Measurements from ENCODE around the gene PRKCD.

The PRKCD gene

DNA sequence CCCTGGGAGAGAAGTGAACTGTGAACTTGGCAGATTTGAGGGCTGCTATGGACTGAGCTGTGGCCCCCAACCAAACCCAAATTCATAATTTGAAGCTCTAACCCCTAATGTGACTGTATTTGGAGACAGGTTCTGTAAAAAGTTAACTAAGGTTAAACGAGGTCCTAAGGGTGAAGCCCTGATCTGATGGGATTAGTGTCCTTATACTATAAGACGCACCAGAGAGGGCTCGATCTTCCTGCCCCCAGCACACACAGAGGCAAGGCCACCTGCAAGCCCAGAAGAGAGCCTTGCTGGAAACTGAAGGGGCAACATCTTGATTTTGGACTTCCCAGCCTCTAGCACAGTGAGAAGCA is 60.8 kb downstream of the PRKCD start:
- DNase-seq: no peak

DNA sequence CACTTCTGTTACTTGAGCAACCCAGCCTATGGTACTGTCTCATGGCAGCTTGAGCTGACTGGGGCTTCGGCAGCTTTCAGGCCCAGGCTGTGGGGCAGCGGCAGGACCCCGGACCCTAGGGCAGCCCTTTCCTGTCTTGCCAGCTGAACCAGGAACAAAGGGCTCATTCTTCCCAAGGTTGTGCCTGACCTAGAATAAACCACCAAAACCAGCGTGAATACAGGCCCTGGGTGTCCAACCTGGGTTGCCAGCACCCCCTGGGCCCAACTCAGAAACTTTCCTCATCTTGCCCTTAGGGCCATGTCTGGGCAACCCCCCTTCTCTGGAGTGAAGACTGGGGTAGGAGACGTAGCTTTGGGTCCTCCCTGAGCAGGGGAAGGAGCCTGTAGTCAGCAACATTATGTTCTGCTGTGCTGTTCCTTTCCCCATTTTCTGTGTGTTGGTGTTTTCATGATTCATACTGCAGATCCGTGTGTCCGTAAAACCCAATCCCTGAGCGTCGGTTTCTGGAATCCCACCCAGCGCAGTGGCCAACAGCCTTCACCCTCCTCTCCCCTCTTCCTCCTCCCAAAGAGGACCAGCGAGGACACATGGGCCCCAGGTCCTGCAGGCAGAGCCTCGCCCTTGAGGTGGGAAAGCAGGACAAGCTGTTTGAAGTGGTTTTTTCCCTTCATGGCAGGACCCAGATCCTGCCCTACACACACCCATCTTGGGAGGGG is 61.3 kb downstream of the PRKCD start:
- DNase-seq: no peak

DNA sequence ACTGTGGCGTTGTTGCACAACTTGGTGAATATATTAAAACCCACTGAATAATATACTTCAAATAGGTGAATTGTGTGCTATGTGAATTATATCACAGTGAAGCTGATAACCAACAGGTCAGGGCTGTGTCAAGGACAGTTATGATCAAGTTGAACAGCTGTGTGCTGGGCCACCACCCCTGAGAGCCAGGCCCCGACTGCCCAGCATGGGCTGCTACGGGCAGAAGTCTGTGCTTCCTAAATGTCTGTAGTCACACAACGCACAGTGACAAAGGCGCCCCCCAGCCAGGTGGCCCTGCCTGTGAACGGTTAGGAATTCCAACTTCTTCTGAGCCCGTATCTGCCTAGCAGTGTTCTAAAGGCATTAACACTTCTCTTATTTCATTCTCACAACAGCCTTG is 62.0 kb downstream of the PRKCD start:
- no peak for DNase-seq

DNA sequence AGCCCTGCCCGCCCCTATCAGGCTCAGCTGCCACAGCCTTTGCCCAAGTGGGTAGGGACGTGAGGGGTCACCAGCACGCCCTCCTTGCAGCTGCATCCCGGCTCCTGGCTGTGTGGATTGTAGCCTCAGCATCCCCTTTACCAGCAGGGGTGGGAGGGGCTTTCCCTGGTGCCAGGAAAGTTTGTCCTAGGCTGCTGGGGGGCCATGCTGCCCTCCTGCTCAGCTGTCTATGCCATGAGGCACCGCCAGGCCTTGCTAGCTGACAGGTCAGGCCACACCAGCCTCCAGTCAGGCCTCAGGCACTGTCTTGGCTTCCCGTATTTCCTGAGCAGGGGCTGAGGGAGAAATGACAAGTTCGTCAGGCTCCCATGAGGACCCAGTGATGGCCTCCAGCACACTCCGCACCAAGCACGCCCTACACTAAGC is 62.5 kb downstream of the PRKCD start:
- DNase-seq: no peak

DNA sequence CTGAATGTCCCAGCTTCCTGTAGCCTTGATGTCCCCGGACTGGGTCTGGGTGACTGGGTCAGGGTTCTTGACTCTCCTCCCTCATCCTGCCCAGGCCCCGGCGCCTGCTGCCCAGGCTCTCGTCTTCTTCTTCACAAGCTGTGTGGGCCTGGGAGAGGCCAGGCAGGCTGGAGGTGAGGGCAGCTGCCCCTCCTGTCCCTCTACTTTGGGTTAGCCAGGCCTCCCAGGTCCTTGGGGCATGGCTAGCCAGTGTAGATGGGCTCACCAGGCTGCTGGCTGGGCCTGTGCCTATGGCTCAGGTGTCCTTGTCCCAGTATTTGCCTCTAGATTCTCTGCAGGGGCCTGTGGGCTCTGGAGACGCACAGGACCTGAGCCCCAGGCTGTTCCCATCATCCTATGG is 63.0 kb downstream of the PRKCD start:
- no peak for DNase-seq

DNA sequence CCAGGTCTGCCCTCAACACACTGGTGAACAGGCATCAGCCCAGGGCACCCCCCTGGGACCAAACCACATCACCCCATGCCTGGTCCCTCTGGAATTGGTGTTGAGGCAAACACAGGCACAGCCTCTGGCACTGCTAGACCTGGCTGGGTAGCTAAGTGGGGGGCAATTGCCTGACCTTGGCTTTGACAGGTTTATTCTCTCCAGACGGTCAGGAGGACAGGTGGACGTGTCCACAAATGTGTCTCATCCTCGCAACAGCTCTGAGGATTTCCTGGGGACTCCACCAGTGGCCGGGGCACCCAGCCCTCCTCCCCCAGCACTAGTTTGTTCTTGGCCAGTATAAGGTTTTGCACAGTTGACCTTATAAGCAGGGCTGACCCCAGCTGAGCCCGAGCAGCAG is 63.5 kb downstream of the PRKCD start:
- DNase-seq: no peak

DNA sequence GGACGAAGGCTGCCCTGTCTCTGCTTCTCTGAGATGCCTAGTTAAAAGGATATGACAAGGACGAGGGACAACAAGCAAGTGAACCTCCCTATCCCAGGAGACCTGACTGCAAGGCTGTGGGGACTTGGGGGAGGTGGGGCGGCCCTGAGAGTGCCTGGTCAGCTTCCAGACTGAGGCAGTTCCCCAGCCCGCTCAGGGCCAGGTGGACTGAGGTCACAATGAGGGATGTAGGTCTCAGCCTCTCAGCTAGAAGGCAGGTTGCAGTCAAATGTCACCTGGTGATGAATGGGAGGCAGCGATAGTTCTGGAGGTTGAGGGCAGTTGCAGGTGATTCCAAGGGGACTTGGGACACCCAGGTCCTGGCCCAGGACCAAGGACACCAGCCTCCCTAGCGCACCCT is 64.2 kb downstream of the PRKCD start:
- DNase-seq: no peak

DNA sequence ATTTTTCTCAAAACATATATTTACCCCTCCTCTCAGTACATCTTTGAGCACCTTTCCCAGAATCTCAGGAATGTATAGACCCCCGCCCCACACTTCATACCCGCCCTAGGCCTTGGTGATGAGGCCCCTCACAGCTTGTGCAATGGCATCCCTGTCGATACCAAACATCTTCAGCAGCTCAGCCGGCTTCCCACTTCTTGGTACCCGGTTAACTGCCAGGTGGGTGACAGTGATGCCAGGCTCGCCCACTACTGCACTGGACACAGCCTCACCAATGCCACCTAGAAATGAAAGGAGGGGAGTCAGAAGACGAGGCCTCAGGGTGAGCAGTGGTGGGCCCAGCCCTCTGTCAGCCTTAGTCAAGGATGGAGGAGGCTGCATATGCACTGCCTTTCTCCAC is 64.6 kb downstream of the PRKCD start:
- DNase-seq: no peak

DNA sequence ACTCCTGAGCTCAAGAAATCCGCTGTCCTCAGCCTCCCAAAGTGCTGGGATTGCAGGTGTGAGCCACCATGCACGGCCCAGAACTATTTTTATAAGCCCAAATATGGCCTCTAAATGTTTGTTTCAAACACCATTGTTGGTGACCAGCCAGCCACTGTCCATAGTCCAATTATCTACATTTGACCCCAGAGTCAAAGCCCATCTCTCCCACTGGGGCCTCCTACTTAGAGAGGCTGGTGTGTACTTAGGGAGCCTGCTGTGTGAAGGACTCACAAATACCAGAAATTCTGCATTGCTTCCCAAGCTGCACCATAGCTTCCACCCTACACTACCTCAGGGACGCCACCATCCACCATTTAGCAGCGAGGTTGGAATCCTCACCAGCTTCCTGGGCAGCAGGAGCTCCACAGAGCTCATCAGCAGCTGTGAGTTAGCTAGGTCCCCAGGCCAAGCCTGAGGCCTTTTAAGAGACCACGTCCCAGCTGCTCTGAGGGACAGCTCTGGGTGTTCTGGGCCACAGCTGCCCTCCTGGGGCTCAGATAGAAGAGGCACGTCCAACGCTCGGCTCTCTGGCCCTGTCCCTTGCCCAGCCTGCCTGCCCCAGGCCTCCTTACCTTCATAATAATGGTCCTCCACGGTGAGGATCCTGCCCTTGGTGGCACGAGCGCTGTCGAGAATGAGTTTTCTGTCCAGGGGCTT is 65.3 kb downstream of the PRKCD start:
- no peak for DNase-seq

DNA sequence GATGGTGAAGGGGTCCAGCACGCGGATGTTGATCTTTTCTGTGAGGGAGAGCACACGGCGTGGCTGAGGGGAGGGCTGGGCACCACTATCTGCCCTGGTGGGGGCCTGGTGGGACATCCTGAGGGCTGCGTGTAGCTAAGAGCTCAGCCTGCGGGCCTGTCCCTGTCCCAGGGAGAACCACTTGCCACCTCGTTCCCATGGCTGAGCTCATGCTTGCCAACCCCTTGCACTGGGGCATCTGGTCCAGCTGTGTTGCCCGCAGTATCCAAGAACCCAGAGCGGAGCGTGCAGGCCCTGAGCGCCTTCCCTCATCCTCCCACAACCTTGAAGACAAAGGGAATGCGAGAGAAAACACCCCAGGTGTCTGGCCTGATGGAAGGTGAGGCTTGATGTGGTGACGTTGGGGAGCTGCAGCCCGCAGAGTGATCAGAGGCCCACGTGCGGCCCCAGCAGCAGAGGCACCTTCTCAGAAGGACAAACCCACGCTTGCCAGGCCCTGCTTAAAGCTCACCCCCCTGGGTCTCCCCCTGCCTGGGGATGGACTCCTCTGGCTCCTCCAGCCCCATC is 65.9 kb downstream of the PRKCD start:
- no peak for DNase-seq

DNA sequence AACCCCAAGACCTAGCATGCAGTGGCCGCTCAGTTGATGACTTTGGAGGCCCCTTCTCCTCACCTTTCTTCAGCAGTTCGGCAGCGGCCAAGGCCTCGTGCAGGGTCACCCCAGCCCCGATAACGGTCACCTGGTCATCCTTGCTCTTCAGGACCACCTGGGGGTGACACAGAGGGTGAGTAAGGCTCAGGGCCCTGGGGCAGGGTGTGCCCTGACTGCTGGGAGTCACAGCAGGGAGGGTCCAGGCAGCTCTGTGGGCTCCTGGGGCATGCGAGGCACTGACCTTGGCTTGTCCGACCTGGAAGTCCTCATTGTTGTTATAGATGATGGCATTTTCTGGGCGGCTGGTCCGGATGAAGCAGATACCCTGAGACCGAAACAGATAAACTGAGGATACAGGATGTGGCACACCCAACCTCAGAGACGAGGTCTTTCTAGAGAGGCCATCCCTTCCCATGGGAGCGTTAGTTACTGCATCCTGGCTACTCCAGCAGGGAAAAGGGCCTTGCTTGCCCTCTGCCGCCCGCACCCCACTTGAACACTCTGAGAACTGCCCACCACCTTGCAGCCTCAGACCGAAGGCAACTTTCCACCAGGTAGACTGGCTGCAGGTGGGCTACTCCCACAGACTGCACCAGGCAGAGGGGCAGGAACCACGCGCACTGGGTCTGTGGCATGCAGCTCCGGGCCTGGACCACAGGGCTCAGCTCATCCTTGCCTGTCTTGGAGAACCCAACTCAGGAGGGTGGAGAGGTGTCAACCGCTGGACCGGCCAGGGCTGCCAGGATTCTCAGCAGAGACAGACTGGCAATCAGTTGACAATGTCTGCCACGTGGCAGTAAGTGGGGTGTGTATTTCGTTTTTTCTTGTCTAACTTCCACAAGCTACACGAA is 67.2 kb downstream of the PRKCD start:
- no peak for DNase-seq

DNA sequence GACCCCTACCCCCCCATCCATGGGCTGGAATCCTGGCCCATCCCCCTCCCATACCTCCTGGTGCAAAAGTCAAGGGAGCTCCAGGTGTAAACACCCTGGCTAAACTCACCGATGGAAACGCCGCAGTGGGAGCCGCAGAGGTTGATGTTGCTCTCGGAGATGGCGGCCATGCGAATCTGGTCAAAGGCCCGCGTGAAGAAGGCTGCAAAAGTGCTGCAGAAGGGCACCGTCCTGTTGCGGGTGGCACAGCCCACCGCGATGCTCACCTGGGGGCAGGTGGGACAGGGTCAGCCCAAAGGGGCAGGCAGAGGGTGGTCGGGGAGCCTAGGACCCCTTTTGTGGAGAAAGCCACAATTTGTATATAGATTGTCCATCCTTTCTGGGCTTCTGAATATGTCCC is 68.2 kb downstream of the PRKCD start:
- DNase-seq: no peak

DNA sequence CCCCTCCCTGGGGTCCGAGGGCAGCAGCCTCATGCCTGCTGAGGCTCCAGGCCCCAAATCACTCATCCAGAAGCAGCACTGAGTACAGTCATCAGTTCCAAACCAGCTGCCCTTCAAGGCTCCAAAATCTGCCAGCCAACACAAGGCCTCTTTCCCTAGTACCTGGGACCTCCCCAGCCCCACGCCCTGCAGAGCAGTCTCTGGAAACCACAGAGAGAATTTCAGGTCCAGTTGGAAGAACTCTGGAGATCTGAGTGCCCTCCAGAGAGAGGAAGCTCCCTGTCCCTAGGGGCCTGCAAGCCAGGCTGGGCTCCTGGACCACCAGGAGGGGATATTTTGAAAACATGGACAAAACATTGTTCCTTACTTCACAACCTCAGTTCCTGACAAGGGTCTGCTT is 68.6 kb downstream of the PRKCD start:
- no peak for DNase-seq

DNA sequence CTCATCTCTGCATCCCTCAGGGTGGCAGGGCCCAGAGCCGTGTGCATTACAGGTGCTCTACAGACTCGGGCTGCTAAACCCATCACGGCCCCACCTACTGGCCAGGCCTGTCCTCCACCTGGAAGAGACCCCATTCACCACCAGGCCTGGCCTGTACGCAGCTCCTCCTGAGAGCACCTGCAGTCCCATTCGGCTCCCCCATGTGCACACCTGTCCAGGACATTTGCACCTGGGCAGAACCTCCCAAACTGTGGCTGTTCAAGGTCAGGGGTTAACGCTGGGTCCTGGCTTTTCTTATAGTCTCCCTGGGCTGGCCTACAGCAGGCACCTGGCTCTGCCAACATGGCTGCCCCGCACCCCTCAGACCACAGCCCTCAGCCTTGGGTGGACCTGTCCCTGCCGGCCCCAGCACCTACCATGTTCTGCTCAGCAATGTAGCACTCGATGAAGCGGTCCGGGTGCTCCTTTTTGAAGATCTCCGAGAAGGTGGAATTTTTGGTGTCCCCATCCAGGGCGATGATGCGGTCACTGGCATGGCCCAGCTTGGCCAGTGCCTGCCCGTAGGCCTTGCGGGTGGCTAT is 69.1 kb downstream of the PRKCD start:
- no peak for DNase-seq

DNA sequence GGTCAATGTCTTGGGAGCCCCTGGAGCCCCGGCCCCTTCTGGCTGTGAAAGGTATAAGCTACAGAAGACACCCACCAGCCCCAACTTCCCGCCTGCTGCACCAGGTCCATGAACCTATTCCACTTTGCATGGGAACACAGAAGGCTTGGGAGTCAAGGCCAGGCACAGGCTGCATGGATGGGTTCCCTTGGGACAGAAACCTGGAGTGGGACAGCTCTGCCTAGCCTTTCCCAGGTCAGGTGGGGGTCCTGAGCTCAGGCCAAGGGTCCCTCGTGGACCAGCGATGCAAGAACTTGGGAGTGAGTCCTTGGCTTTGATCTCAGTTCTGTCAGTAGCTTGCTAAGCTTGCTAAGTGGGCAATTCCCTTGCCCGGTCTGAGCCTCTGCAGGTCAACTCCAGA is 69.8 kb downstream of the PRKCD start:
- DNase-seq: no peak

DNA sequence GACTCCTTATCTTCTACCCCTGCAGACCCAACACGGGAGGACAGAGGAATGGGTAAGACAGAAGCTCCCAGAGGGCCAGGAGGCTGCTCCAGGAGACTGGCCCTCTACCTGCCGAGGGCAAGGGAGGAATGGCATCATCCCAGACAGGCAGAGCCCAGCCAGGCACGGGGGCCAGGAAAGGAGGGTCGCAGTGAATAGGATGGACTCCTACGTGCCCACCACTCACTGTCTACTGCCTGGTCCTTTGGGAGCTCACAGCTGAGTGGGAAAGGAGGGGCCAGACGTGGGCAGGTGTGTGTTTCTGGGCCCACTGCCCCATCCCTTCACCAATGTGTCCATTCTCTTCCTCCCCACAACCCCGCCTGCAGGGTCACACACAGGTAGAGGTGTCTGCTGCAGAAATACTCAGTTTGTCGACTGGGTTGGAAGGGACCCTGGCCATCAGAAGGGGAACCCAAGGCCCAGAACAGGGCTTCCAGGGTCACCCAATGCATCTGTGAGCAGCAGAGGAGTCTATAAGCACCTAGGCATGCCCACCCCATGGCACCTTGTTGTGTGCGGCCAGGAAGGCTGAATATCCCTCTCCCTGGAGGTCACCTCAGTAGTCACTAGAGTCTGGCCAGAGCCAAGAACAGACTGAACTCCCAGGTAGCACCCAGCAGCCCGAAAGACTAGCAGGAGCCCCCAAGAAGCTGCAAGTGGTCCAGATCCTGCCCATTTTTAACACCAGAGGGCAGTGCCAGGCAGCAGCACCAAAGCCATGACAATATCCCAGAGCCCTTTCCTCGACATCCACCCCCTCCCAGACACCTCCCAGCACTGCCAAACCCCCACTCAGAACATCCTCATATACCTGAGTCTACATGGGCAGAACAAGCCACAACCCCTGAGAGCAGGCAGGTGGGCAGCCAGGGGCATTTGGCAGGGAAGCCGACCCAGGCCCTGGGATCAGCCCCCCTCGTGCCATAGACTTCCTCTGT is 70.8 kb downstream of the PRKCD start:
- no peak for DNase-seq

DNA sequence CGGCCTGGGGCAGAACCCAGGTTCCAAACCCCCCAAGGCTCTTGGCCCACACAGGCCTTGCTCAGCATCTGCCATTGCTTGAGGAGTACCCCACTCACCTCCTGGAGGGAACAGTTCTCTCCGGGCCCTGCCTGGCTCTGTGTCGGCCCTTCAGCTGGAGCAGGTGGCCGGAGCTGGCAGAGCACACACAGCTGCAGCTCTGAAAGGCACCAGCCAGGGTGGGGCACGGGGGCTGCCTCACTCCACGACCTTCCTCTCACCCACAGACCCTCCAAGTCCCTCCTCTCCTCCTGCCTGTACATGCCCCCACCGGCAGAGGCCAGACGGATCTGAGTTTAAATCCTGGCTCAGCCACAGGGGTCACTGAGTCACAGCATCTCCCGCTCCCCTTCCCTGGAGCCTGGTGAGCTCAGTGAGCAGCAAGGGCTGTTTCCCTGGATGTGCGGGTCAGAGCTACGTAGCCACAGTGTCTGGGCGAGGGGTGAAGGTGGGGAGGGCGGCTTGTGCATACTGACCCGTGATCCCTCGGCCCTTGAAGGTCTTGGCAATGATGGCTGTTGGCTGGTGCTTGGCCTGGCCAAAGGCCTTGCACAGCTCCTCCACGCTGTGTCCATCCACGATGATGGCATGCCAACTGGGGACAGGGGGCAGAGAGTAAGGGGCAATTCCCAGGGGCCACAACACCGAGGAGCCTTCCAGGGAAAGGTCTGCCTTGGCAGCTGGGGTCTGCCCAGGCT is 71.8 kb downstream of the PRKCD start:
- no peak for DNase-seq

DNA sequence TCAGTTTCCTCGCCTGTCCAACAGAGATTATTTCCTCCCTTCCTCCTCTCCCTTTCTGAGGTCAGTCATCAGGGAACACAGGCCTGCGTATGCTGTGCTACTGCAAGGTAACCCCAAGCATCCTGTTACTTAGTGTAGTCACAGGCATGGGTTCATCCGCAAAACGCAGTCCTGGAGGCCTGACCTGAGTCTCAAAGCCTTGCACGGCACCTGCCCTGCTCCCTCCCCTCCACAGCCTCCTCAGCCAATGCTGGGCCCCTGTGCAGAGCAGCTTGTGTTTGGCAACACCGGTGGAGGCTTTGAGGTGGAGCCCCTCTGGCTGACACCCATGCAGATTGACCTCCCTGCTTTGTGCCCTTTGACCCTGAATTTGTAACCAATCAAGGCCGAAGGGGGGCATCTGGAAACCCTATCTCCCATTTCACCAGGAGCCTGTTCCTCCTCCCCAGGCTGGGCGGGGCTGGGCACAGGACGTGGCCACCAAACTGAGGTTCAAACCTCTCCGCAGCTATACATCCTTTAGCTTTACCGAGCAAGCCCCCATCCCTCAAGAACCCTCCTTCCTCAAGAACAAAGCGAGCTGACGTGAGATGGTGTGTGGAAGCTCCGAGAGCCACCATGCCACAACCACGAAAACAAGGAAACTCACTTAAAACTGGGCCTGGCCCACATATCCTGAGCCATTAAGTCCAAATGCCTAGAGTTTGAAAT is 73.3 kb downstream of the PRKCD start:
- no peak for DNase-seq

DNA sequence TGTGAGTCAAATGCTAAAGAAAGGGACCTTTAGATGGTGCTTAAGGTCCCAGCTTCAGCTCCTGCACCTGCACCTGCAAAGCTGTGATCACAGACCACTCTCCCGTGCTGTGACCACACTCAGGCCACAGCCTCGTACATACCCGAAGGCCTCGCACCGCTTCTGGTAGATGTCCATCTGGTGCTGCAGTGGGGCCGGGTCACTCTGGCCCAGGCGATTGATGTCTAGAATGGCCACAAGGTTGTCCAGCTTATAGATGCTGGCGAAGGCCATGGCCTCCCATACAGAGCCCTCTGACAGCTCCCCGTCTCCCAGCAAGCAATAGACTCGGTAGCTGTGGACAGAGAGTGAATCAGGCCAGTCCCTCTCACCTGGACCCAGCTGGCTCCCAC is 73.8 kb downstream of the PRKCD start:
- no peak for DNase-seq

DNA sequence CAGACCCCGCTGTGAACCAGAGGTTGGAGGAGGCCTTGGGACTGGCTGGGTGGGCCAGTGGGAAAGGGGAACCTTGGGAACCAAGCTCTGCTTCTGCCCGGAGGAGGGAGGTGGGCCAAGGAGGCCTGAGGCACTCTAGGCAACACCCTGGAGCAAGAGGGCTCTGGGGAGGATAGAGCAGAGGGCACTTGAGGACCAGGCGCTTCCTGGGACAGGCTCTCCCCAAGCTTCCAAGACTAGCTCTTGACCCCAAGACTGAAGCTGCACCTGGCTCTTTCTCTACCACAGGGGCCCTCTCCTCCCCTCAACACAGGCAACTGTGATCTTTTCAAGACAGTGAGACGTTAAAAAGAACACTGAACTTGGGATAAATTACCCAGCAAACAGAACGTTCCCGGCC is 74.5 kb downstream of the PRKCD start:
- no peak for DNase-seq

All from suppressor macrophage treated with lipopolysaccharide for 4 hours (primary cell).